Spleen (tissue), 7 donors: Measurements from ENCODE around the gene ABCC5.

ENCODE experiments used
- POLR2A ChIP-seq, 3 donors: fragments of 450-650 bp; IDR thresholded peaks; one replicate each; pipeline ENCODE4 v1.5.1; 2017; ENCODE audit warnings: antibody characterized with exemption in 3 of 3, mild to moderate bottlenecking in 1 of 3
- TF ChIP-seq, protein P1 (sequence below), 11 experiments: fragments of 200-600 bp in 7 of 11; fragments of 450-650 bp in 4 of 11; sonication (generic) in 4 of 11; IDR thresholded peaks in 8 of 11; conservative IDR thresholded peaks in 3 of 11; 1 replicate in 7 of 11; 2 replicates in 4 of 11; pipeline versions ENCODE4 v1.4.0 to v1.8.0; 2016 to 2021; ENCODE audit warnings: antibody characterized with exemption in 11 of 11, inconsistent platforms in 4 of 11, mild to moderate bottlenecking in 1 of 11
- donor health status: DM: no; HTN: no; CAD: no; lungs with moderate emphysema.
- donor health status: DM: no; HTN: no; CAD: no.
- donor health status: DM: no; HTN: no; CAD: no.

DNA sequence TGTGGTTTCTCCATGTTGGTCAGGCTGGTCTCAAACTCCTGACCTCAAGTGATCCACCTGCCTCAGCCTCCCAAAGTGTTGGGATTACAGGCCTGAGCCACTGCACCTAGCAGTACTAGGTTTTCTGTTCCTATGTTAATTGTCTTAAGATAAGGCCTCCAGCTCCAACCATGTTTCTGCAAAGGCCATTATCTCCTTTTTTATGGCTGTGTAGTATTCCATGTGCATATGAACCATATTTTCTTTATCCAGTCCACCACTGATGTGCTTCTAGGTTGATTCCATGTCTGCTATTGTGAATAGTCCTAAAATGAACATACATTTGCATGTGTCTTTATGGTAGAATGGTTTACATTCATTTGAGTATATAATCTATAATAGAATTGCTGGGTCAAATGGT is 45.0 kb upstream of the ABCC5 start:
- TF ChIP-seq, protein P1, sequence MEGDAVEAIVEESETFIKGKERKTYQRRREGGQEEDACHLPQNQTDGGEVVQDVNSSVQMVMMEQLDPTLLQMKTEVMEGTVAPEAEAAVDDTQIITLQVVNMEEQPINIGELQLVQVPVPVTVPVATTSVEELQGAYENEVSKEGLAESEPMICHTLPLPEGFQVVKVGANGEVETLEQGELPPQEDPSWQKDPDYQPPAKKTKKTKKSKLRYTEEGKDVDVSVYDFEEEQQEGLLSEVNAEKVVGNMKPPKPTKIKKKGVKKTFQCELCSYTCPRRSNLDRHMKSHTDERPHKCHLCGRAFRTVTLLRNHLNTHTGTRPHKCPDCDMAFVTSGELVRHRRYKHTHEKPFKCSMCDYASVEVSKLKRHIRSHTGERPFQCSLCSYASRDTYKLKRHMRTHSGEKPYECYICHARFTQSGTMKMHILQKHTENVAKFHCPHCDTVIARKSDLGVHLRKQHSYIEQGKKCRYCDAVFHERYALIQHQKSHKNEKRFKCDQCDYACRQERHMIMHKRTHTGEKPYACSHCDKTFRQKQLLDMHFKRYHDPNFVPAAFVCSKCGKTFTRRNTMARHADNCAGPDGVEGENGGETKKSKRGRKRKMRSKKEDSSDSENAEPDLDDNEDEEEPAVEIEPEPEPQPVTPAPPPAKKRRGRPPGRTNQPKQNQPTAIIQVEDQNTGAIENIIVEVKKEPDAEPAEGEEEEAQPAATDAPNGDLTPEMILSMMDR (IDR thresholded peaks at IDR 0.05 in 8 of 11, conservative IDR thresholded peaks at IDR 0.05 in 3 of 11) = no peak
- no peak for TF ChIP-seq POLR2A (IDR thresholded peaks at IDR 0.05)
